MM.1S (cell line): ENCODE measurements around the gene PCDH19.

Source experiments
- DNase-seq: peaks from one replicate; pipeline ENCODE4 v3.0.0-alpha.2; 2015
- H2AFZ ChIP-seq: fragments of 300-600 bp; sonication (generic); 2 replicates; pipeline ENCODE4 v1.6.0; 2016; ENCODE audit warnings: antibody characterized with exemption, low read length
- H3F3A ChIP-seq: fragments of 300-600 bp; sonication (generic); 2 replicates; pipeline ENCODE4 v1.6.1; 2016; ENCODE audit warnings: mild to moderate bottlenecking, antibody characterized with exemption, low read length, moderate library complexity, mixed read lengths; ENCODE audit not compliant: insufficient read depth
- H3K27ac ChIP-seq: fragments of 300-600 bp; sonication (generic); 2 replicates; pipeline ENCODE4 v1.5.1; 2016; ENCODE audit warnings: mild to moderate bottlenecking, low read length
- H3K27me3 ChIP-seq: fragments of 300-600 bp; sonication (generic); replicated peaks from 2 replicates; pipeline ENCODE4 v1.6.0; 2016; ENCODE audit warnings: low read length; ENCODE audit not compliant: insufficient read depth
- H3K36me3 ChIP-seq: fragments of 300-600 bp; sonication (generic); replicated peaks from 2 replicates; pipeline ENCODE4 v1.6.1; 2016; ENCODE audit warnings: mild to moderate bottlenecking, low read length, mixed read lengths; ENCODE audit not compliant: insufficient read depth
- H3K4me1 ChIP-seq: fragments of 300-600 bp; sonication (generic); 2 replicates; pipeline ENCODE4 v1.6.1; 2016; ENCODE audit warnings: low read length, mixed read lengths
- H3K4me2 ChIP-seq: fragments of 300-600 bp; sonication (generic); 2 replicates; pipeline ENCODE4 v1.6.0; 2016; ENCODE audit warnings: low read depth, low read length
- H3K4me3 ChIP-seq: fragments of 300-600 bp; sonication (generic); 2 replicates; pipeline ENCODE4 v1.5.1; 2016; ENCODE audit warnings: low read length, mixed read lengths
- H3K79me2 ChIP-seq: fragments of 300-600 bp; sonication (generic); 2 replicates; pipeline ENCODE4 v1.6.1; 2016; ENCODE audit warnings: mixed run types, low read length, mixed read lengths
- H3K9ac ChIP-seq: fragments of 300-600 bp; sonication (generic); 2 replicates; pipeline ENCODE4 v1.6.1; 2016; ENCODE audit warnings: low read length, mixed read lengths
- H3K9me2 ChIP-seq: fragments of 300-600 bp; sonication (generic); replicated peaks from 2 replicates; pipeline ENCODE4 v1.6.1; 2016; ENCODE audit warnings: mild to moderate bottlenecking, low read length, mixed read lengths; ENCODE audit not compliant: insufficient read depth
- H3K9me3 ChIP-seq: fragments of 300-600 bp; sonication (generic); replicated peaks from 2 replicates; pipeline ENCODE4 v1.6.1; 2016; ENCODE audit warnings: mild to moderate bottlenecking, low read length, mixed read lengths; ENCODE audit not compliant: insufficient read depth
- H4K20me1 ChIP-seq: fragments of 300-600 bp; sonication (generic); 2 replicates; pipeline ENCODE4 v1.6.1; 2016; ENCODE audit warnings: mild to moderate bottlenecking, low read length, moderate library complexity, mixed read lengths; ENCODE audit not compliant: insufficient read depth
- EZH2 ChIP-seq: fragments of 300-600 bp; sonication (generic); optimal IDR thresholded peaks from 2 replicates; pipeline ENCODE3; 2017; ENCODE audit warnings: low read depth, mild to moderate bottlenecking, antibody characterized with exemption, low read length, mixed read lengths
- EZH2phosphoT487 ChIP-seq: fragments of 300-600 bp; sonication (generic); IDR thresholded peaks from 2 replicates; pipeline ENCODE4 v1.6.1; 2018; ENCODE audit warnings: antibody characterized with exemption, low read length
- TF ChIP-seq, protein P1 (sequence below): fragments of 300-600 bp; sonication (generic); IDR thresholded peaks from 2 replicates; pipeline ENCODE4 v1.5.1; 2016; ENCODE audit warnings: antibody characterized with exemption, low read length, mixed read lengths

Gene PCDH19

DNA sequence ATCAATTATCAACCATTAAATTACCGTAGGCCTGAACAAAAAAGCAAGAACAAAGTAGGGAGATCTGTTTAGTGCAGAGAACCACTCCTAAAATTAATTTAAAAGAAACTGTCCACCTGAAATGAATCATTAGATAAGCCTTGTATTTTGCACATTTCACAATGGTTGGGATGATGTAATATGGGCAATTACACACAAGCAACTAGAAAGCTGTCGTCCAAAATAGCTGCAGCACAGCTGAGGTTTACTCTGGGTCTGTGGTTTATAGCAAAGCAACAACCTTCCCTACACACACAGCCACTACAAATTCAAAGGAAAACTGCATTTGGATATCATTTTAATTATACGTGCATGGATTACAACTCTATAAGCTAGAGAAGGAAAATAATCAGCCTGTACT is 28.5 kb downstream of the PCDH19 start:
- Histone ChIP-seq H3F3A (no peaks in the 10 kb centered on the region), H3K36me3 (no peaks in the 10 kb centered on the region), H2AFZ (no peak overlapping the region), H3K4me1 (no peaks in the 10 kb centered on the region), H3K27me3 (no peaks in the 10 kb centered on the region), H3K9me2 (no peaks in the 10 kb centered on the region), H4K20me1 (no peaks in the 10 kb centered on the region), H3K79me2 (no peaks in the 10 kb centered on the region), H3K27ac (no peak overlapping the region), H3K9ac (no peak overlapping the region), H3K9me3 (no peaks in the 10 kb centered on the region), H3K4me3 (no peak overlapping the region), H3K4me2 (no peak overlapping the region)
- TF ChIP-seq EZH2phosphoT487 (no peak), EZH2 (no peak)
- TF ChIP-seq, protein P1, sequence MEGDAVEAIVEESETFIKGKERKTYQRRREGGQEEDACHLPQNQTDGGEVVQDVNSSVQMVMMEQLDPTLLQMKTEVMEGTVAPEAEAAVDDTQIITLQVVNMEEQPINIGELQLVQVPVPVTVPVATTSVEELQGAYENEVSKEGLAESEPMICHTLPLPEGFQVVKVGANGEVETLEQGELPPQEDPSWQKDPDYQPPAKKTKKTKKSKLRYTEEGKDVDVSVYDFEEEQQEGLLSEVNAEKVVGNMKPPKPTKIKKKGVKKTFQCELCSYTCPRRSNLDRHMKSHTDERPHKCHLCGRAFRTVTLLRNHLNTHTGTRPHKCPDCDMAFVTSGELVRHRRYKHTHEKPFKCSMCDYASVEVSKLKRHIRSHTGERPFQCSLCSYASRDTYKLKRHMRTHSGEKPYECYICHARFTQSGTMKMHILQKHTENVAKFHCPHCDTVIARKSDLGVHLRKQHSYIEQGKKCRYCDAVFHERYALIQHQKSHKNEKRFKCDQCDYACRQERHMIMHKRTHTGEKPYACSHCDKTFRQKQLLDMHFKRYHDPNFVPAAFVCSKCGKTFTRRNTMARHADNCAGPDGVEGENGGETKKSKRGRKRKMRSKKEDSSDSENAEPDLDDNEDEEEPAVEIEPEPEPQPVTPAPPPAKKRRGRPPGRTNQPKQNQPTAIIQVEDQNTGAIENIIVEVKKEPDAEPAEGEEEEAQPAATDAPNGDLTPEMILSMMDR, result no peak
- DNase-seq, result no peak

DNA sequence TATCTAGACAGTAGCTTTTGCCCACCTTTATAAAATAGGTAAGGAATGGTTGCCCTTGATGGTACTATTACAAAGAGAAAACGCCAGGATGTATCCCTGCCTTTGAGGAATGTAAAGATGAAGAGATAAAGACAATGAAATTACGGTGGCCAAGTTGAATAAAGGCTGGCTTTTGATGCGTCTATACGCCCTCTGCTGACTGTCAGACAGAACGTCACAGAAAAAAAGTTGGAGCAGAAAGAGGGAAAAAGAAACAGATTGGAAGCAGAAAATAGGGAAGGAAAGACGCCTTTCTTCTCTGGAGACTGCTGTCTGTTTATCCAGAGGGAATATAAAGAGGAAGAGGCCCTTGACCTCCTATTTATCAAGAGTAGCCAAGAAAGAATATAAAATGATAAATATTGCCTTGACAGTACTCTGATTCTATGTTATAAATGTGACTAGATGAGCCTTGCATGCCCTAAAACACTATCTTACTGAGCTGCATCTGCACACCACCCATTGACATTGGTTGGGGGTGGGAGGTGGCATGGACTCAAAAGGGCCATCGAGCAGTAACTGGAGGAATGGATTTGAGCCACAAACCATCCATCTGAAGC is 30.6 kb downstream of the PCDH19 start:
- H3K9ac ChIP-seq, result no peak overlapping the region
- no peak overlapping the region for H3K4me2 ChIP-seq
- H3K79me2 ChIP-seq, result no peaks in the 10 kb centered on the region
- H3K9me3 ChIP-seq, result no peaks in the 10 kb centered on the region
- no peaks in the 10 kb centered on the region for H3K27me3 ChIP-seq
- H4K20me1 ChIP-seq, result no peaks in the 10 kb centered on the region
- H3K36me3 ChIP-seq, result no peaks in the 10 kb centered on the region
- no peaks in the 10 kb centered on the region for H3K4me1 ChIP-seq
- no peak overlapping the region for H2AFZ ChIP-seq
- H3K4me3 ChIP-seq, result no peak overlapping the region
- no peak overlapping the region for H3K27ac ChIP-seq
- no peak for TF ChIP-seq EZH2phosphoT487
- TF ChIP-seq, protein P1, result peak; percentile 50
- no peak for TF ChIP-seq EZH2
- no peak for DNase-seq
- no peaks in the 10 kb centered on the region for H3F3A ChIP-seq
- no peaks in the 10 kb centered on the region for H3K9me2 ChIP-seq

- no peak overlapping the region for H3K27ac ChIP-seq
- H3K27me3 ChIP-seq, result no peaks in the 10 kb centered on the region
- H3K9me2 ChIP-seq, result no peaks in the 10 kb centered on the region
- no peak overlapping the region for H3K9ac ChIP-seq
- no peak overlapping the region for H3K4me3 ChIP-seq
- H3F3A ChIP-seq, result no peaks in the 10 kb centered on the region
- TF ChIP-seq, protein P1, result no peak
- TF ChIP-seq EZH2phosphoT487, result no peak
- TF ChIP-seq EZH2, result no peak
- H3K79me2 ChIP-seq, result no peaks in the 10 kb centered on the region
- no peak overlapping the region for H2AFZ ChIP-seq
- no peak overlapping the region for H3K4me2 ChIP-seq
- no peaks in the 10 kb centered on the region for H3K9me3 ChIP-seq
- no peaks in the 10 kb centered on the region for H3K4me1 ChIP-seq
- no peaks in the 10 kb centered on the region for H4K20me1 ChIP-seq
- H3K36me3 ChIP-seq, result no peaks in the 10 kb centered on the region
- DNase-seq, result no peak
Measured at GRCh38 chrX:100377826-100378225, 32.2 kb downstream of the PCDH19 start.
